GM18526 (cell line): ENCODE data around the gene UBP1.
A peak's percentile ranks its signal among the peaks of the same experiment; 100 is the strongest.

ENCODE experiments used
- POLR2A ChIP-seq: IDR thresholded peaks from 3 replicates; pipeline ENCODE4 v1.6.1; 2011; ENCODE audit not compliant: insufficient read length; ENCODE audit errors: extremely low read depth

Gene UBP1, protein sequence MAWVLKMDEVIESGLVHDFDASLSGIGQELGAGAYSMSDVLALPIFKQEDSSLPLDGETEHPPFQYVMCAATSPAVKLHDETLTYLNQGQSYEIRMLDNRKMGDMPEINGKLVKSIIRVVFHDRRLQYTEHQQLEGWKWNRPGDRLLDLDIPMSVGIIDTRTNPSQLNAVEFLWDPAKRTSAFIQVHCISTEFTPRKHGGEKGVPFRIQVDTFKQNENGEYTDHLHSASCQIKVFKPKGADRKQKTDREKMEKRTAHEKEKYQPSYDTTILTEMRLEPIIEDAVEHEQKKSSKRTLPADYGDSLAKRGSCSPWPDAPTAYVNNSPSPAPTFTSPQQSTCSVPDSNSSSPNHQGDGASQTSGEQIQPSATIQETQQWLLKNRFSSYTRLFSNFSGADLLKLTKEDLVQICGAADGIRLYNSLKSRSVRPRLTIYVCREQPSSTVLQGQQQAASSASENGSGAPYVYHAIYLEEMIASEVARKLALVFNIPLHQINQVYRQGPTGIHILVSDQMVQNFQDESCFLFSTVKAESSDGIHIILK

DNA sequence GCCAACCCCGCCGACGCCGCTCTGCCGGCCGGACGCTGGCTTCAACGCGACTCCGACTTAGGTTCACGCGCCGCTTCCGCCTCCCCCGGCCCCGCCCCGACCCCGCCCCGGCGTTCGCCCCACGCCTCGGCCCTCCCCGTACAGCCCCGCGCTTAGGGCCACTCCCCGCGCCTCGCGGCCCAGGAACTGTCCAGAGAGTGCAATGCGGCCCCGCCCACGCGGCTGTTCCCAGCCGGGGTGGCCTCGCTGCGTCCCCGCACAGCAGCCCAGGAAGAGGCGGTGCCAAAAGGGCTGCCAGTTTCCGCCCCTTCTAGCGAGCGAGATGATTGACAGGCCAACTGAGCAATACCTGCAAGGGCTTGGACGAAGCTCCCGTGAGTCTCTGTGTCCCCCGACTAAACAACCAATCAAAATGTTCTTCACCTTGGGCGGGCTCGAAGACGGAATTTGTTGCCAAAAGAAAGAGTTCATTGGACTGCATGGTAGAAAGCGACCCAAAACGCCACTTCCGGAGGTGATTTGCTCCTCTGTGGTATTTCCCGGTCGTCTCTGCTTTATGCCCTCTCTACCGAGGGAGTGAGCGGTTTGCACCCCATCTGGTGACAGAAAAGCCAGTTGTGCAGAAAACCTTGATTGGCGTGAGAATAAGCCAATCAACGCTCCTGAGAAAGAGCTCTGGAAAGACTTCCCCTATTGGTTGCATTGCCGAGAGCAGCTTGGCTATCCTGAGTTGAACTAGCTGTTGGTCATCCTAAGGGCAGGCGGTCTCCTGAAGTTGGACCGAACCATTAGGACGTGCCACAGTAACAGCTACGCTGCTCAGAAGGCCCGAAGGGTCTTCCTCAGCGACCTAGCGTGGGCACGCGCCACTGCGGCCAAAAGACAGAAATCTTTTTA lies at the start of gene UBP1:
Gene UBP1 (minus strand): TSS at position 78 of the 897 bp plus-strand sequence. CDS start 557 bp downstream, outside the sequence.
- TF ChIP-seq POLR2A = peak; percentile 92

DNA sequence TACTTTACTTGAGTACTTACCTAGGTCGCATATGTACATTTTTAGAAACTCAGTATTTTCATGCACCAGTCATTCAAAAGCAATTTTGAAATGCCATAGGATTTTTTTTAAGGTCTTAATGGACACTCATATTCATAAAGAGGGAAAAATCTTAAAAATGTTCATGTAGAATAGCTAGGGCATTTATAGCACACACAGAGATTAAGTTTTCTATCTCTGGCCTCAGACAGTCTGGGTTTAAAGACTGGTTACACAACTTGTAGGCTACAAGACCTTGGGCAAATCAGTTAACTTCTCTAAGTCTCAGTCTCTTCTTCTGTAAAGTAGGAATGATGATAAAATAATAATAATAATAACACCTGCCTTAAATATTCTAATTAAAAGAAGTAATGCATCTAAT lies 48.5 kb upstream of the UBP1 start:
- no peak for TF ChIP-seq POLR2A

DNA sequence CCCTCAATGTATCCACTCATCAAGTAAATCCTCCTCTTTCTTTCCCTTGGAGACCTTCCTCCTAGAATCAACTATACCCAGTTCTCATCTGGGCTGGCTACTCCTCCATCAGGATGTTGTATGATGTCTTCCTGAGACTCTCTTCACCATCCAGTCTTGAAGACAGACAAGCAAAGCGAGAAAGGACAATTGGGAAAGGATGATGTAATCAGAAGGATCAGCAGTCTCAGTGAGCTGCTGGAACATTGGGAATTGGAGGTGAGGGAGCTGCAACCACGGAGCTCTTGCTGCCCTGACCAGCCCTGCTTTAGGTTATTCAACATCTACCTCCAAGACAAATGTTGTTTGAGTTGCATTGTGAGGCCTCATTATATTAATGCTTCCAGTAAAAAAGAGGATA lies 48.0 kb upstream of the UBP1 start:
- TF ChIP-seq POLR2A = no peak

DNA sequence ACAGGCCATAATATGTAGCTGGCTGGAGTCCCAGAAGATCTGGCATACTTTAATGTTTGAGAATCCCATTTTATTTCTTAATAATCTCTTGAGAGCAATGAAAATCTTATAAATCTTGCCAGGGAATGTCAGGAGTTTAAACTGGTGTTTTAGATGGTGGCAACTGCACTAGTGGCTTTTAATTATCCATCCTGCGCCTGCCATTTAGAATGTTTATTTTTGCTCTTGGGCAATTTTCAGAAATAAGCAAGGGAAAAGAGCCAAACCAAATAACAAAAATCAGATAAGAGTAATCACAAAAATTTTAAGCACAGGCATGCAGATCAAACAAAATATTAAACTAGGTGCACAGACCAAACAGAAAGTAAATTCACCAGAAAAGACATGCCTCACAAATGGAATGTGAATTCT lies 41.9 kb upstream of the UBP1 start:
- TF ChIP-seq POLR2A = no peak

DNA sequence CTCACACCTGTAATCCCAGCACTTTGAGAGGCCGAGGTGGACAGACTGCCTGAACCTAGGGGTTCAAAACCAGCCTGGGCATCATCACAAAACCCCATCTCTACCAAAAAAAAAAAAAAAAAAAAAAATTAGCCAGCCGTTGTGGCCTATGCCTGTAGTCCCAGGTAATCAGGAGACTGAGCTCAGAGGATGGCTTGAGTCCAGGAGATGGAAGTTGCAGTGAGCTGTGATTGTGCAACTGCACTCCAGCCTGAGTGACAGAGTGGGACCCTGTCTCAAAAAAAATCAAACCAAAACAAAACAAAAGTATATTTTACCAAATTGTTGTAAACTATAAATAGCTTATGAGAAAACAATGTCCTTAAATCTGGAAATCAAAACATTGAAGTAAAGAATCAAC lies 34.7 kb upstream of the UBP1 start:
- TF ChIP-seq POLR2A = no peak

DNA sequence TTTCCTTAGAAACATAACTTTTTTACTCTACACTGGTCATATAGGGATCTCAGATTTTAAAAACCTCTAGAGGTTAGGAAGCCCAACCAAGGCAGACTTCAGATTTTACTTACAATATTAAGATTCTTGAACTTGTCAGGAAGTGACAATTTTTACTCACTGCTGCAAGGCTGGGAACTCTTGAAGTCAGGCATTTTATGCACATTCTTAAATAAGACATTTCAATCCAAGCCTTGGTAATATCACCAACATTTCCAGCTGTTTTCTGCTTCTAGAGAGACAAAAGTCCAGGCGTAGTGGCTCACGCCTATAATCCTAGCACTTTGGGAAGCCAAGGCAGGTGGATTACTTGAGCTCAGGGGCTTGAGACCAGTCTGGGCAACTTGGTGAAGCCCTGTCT lies 33.6 kb upstream of the UBP1 start:
- TF ChIP-seq POLR2A = no peak

DNA sequence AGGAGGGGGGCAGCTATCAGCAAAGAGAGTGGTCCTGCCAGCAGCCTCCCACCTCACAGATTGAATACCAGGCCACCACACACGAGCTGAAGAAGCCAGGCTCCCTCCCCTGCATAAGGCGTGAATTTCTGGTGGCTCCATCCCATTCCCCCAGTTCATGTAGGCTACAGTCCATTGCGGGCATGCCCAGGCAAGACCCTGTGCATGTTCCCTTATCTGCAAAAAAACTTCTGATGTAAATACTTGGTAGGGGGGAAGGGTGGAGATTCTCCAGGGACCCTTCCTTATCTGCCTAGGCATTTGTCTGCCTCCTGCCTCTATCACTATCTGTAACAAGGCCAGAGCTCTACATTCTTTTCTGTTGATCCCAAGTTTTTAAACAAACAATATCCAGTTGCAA lies 27.6 kb upstream of the UBP1 start:
- TF ChIP-seq POLR2A = no peak

DNA sequence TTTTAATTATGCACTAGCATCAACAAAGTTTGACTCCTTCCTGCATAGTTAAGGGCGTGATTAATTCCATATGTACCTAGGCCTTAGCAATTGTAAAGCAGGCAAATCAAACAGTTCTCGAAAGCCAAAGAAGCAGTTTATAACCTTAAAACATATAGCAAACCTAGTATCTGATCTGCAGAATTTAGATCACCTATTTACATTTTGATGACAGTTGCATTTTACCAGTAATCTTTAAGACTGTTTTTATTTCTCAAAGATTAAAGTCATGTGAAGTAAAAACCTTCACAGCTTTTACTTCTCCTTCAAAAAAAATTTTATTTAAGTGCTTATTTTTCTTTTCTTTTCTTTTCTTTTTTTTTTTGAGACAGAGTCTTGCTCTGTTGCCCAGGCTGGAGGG lies 20.9 kb upstream of the UBP1 start:
- no peak for TF ChIP-seq POLR2A

DNA sequence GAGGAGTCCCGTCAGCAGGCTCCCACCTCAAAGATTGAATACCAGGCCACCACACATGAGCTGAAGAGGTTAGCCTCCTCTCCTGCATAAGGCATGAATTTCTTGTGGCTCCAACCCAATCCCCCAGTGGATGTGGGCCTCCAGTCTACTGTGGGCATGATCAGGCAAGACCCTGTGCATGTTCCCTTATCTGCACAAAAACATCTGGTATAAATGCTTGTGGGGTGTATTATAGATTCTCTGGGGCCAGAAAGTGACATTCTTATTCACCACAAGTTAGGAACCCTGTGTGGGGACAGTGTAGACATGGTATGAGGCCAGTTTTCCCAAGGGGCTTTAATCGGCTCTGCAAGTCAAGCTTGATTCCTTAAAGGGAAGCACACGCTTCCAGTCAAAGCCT lies 18.2 kb upstream of the UBP1 start:
- no peak for TF ChIP-seq POLR2A

DNA sequence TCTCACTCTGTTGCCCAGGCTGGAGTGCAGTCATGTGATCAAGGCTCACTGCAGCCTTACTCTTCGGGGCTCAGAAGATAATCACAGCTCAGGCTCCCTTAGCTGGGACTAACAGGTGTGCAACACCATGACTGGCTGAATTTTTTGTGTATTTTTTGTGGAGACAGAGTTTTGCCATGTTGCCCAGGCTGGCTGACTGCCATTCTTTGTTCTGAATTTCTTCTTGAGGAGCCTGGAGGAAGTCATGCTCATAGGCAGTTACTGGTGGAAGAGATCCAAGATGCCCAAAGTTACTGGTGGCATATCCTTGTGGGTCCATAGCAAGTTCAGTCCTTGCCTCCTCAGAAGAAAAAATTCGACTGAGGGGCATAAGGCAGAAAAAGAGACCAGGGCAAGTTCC lies 16.6 kb upstream of the UBP1 start:
- no peak for TF ChIP-seq POLR2A

DNA sequence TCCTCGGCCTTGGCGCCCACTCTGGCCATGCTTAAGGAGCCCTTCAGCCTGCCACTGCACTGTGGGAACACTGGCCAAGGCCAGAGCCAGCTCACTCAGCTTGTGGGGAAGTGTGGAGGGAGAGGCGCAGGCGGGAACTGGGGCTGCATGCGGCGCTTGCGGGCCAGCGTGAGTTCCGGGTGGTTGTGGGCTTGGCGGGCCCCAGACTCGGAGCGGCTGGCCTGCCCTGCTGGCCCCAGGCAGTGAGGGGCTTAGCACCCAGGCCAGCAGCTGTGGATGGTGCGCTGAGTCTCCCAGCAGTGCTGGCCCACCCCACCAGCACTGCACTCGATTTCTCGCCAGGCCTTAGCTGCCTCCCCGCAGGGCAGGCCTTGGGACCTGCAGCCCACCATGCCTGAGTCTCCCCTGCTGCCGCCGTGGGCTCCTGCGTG lies 13.1 kb upstream of the UBP1 start:
- no peak for TF ChIP-seq POLR2A

DNA sequence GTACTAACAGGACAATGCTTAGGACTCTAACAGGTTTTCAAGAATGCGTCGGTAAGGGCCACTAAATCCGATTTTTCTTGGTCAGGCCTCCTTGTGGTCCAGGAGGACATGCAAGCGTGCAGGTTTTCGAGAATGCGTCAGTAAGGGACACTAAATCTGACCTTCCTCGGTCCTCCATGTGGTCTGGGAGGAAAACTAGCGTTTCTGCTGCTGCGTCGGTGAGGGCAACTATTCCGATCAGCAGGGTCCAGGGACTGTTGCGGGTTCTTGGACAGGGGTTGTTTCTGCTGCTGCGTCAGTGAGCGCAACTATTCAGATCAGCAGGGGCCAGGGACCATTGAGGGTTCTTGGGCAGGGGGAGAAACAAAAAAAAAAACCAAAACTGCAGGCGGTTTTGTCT lies 7.8 kb upstream of the UBP1 start:
- no peak for TF ChIP-seq POLR2A

DNA sequence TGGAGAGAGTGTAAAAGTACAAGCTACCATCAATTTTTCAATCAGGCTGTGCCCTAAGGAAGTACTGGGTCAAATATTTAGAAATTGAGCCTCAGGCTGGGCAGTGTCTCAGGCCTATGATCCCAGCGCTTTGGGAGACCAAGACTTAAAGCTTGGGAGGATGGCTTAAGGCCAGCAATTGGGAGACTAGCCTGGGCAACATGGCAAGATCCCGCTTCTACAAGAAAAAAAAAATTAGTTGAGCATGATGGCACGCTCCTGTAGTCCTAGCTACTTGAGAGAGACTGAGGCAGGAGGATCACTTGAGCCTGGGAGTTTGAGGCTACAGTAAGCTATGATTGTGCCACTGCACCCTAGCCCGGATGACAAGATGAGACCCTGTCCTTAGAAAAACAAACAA lies 2.0 kb upstream of the UBP1 start:
- no peak for TF ChIP-seq POLR2A

DNA sequence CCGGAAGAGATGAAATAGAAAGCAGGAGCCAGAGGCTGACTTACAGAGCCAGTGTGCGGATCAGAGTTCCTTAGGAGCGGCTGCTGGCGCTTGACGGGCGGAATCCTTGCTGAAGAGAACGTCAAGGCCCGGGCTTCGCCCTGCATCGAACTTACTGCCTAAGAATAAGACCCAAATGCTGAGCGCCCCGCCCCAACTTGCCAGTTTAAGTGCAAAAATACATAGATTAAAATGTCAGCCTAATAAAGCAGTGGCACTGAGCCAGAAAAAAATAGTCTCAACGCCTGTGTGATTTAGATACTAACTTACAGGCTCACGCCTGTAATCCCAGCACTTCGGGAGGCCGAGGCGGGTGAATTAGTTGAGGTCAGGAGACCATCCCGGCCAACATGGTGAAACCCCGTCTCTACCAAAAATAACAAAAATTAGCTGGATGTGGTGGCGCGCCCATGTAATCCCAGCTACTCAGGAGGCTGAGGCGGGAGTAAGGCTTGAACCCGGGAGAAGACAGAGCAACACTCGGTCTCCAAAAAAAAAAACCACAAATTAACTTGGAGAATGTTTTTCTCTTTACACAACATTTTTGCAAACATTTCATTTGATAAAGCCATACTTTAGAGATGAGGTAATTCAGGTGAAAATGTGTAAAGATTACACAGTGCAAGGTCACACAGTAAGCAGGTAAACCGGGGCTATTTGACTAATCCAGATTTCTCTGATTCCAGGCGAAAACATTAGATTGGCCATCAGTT lies 1.2 kb upstream of the UBP1 start:
- TF ChIP-seq POLR2A = no peak

DNA sequence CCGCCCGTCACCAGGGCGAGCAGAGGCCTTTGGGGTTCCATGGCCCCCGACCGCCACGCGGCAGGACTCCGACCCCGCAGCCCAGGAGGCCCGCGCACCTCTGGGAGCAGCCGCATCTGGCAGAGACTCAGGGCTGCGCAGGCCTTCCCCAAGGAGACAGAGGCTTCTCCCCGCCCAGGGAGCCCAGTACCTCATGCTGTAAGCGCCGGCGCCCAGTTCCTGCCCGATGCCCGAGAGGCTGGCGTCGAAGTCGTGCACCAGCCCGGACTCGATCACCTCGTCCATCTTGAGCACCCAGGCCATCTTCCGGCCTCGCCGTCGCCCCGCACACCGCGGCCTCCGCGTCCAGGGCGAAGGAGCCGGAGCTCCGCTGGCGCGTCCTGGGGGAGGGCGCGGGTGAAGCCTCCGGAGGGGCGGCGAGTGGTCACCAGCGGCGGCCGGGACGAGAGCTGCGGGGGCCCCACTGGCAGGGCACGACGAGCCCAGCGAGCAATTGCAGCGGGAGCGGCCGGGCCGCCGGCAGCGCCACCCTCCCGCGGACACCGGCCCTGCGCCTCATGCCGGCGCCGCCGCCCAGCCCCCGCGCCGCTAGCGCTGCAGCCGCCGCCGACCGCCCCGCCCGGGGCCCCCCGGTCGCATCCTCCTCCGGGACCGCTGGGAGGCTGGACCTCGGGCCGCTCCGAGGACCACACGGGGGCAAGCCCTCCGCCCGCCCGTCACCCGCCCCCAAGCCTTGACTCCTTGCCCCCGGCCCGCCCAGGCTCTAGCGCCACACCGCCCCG lies 468 bp downstream of the UBP1 start:
- TF ChIP-seq POLR2A = peak; percentile 96
